Right lobe of liver (tissue), 6 donors: ENCODE results near the gene GRIN2A. TPM values are rescaled to one million over a fixed set of nuclear protein-coding genes. Genes with fewer than 3 reads are reported as not detected.

Experiments
- ATAC-seq, 4 donors: fragments of 200-7000 bp; cut with Tn5 transposase; one replicate each; pipeline ENCODE4 v1.9.1; 2020; ENCODE audit warnings: mild to moderate bottlenecking in 4 of 4, moderate library complexity in 4 of 4
- DNase-seq, 3 donors: peaks; one replicate each; pipeline ENCODE4 v3.0.0-alpha.2; 2020
- H3K27ac ChIP-seq, 3 donors: fragments of 200-600 bp; one replicate each; pipeline ENCODE4 v1.8.0; 2022
- H3K27me3 ChIP-seq, 2 donors: fragments of 200-600 bp; one replicate each; pipeline ENCODE4 v1.8.0; 2022
- H3K36me3 ChIP-seq, 4 donors: fragments of 200-600 bp; sonication (generic) in 1 of 4; one replicate each; pipeline versions ENCODE4 v1.5.1 to v1.8.0; 2017 to 2022; ENCODE audit warnings: control low read depth in 1 of 4
- H3K4me1 ChIP-seq, 4 donors: fragments of 200-600 bp; sonication (generic) in 1 of 4; one replicate each; pipeline versions ENCODE4 v1.5.1 to v1.8.0; 2017 to 2022; ENCODE audit warnings: control low read depth in 1 of 4
- H3K4me3 ChIP-seq, 3 donors: fragments of 200-600 bp; one replicate each; pipeline ENCODE4 v1.8.0; 2022
- H3K9me3 ChIP-seq, 4 donors: fragments of 200-600 bp; sonication (generic) in 1 of 4; one replicate each; pipeline versions ENCODE4 v1.5.1 to v1.8.0; 2017 to 2022; ENCODE audit warnings: control low read depth in 1 of 4
- POLR2A ChIP-seq: fragments of 450-650 bp; IDR thresholded peaks from one replicate; pipeline ENCODE4 v1.6.1; 2017; ENCODE audit warnings: antibody characterized with exemption, mild to moderate bottlenecking
- WGBS: methylation state at CpG from one replicate; pipeline ENCODE4 v1.1.6; 2018; ENCODE audit warnings: low coverage, low lambda C conversion rate; ENCODE audit not compliant: insufficient coverage; ENCODE audit errors: missing lambda C conversion rate; 5-methylcytosine and 5-hydroxymethylcytosine counted together
- intact Hi-C, 2 donors: fragments of 100-400 bp; cut with DNase I; formaldehyde crosslinking; loops; one replicate each; pipeline versions ENCODE4 v1.11.2 to v1.14.1; 2022
- total RNA-seq, 6 experiments: library from RNA; depleted of rRNA in 2 of 6; stranded (reverse); fragments of >200 nt in 2 of 6; fragmentation: NEBNext Ultra II Directional in 3 of 6; extraction: Animal tissue kit (Norgen Biotek cat#: 25700) in 3 of 6; gene quantifications; one replicate each; pipeline versions ENCODE4 v1.1.0 to v1.2.4, GENCODE V29; 2016 to 2023
- TF ChIP-seq, protein P1 (sequence below), 4 donors: fragments of 200-600 bp in 3 of 4; fragments of 450-650 bp in 1 of 4; IDR thresholded peaks; one replicate each; pipeline versions ENCODE4 v1.5.1 to v1.8.0; 2016 to 2022; ENCODE audit warnings: antibody characterized with exemption in 4 of 4, mild to moderate bottlenecking in 2 of 4
- donor health status: DM: no; HTN: yes; CAD: no.
- donor health status: DM: no; HTN: no; CAD: no.
- donor health status: DM: no; HTN: no; CAD: no.
- donor health status: DM: no; HTN: yes; CAD: no.
- donor health status: DM: no; HTN: yes; CAD: no.

GRIN2A gene
- total RNA-seq, 6 experiments from 2014 or later = not detected

DNA sequence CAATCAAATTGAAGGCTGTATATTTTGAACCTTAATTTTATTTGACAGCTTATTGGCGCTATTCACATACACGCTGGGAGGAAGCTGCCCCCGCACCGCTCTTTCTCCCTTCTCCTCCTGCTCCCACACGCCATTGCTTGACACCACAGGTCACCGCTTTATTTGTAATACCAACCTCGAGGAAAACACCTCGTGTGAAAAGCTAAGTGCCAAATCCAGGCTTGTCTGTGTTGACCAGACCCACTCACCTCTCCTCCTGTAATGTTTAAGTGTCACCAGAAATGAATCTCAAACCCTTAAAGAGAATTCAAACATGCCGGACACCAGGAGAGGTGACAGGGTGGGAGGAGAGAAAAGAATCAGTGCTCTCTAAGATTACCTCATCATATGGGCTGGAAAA, 331.4 kb downstream of the GRIN2A start:
- H3K4me3 ChIP-seq = no peak overlapping the region
- H3K27me3 ChIP-seq = no peaks in the 10 kb centered on the region
- no peaks in the 10 kb centered on the region for H3K9me3 ChIP-seq
- no peak overlapping the region for H3K27ac ChIP-seq
- TF ChIP-seq, protein P1, sequence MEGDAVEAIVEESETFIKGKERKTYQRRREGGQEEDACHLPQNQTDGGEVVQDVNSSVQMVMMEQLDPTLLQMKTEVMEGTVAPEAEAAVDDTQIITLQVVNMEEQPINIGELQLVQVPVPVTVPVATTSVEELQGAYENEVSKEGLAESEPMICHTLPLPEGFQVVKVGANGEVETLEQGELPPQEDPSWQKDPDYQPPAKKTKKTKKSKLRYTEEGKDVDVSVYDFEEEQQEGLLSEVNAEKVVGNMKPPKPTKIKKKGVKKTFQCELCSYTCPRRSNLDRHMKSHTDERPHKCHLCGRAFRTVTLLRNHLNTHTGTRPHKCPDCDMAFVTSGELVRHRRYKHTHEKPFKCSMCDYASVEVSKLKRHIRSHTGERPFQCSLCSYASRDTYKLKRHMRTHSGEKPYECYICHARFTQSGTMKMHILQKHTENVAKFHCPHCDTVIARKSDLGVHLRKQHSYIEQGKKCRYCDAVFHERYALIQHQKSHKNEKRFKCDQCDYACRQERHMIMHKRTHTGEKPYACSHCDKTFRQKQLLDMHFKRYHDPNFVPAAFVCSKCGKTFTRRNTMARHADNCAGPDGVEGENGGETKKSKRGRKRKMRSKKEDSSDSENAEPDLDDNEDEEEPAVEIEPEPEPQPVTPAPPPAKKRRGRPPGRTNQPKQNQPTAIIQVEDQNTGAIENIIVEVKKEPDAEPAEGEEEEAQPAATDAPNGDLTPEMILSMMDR (IDR thresholded peaks at IDR 0.05) = no peak
- no peak for TF ChIP-seq POLR2A
- WGBS = 59% methylated on average over 9 of the region's 9 CpGs
- no peak for DNase-seq
- H3K36me3 ChIP-seq = no peaks in the 10 kb centered on the region
- ATAC-seq = no peak
- no peaks in the 10 kb centered on the region for H3K4me1 ChIP-seq
- intact Hi-C loops = no loop called here

DNA sequence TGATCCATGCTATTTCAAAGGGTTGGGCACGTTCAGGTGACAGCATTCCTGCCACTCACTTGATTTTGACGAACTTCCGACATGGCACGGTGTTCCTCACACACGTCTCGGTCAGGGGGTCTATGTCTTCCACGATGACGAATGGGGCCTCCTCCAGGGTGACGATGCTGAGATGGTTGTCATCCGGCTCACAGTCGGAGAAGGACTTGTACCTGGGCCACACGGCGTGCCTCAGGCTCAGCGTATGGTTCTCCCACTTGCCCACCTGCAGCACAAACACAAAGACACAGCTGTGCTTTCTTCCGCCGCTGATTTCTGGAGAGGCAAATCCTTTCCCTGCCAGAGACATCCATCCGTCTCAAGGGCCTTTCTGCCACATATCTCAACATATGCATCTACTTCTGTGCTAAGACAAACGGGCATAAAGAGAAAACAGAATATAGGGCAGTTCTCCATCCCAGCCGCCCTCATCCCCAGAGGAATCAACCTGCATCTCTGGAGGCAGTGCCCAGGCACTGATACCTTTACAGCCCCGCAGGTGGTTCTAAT, 332.5 kb downstream of the GRIN2A start:
- Histone ChIP-seq H3K27ac (no peak overlapping the region), H3K9me3 (no peaks in the 10 kb centered on the region), H3K36me3 (no peaks in the 10 kb centered on the region), H3K4me3 (no peak overlapping the region), H3K27me3 (no peaks in the 10 kb centered on the region), H3K4me1 (no peaks in the 10 kb centered on the region)
- intact Hi-C loops = no loop called here
- ATAC-seq (no peak), DNase-seq (no peak)
- no peak for TF ChIP-seq POLR2A
- TF ChIP-seq, protein P1 (IDR thresholded peaks at IDR 0.05) = no peak
- WGBS = 78% methylated on average over 18 of the region's 20 CpGs

DNA sequence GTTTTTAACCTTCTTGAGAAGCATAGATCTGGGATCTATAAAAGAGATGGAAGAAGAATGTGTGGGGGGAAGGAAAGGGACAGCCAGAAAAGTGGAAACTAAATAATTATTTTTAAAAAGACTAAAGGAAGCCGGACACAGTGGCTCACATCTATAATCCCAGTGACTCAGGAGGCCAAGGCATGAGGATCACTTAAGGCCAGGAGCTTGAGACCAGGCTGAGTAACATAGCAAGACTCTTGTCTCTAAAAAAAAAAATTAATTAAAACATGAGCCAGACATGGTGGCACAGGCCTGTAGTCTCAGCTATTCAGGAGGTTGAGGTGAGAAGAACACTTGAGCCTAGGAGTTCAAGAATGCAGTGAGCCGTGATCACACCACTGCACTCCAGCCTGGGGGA, 335.1 kb downstream of the GRIN2A start:
- H3K4me3 ChIP-seq = no peak overlapping the region
- no peaks in the 10 kb centered on the region for H3K9me3 ChIP-seq
- intact Hi-C loops = no loop called here
- no peaks in the 10 kb centered on the region for H3K4me1 ChIP-seq
- H3K27ac ChIP-seq = no peak overlapping the region
- ATAC-seq (no peak), DNase-seq (no peak)
- no peaks in the 10 kb centered on the region for H3K27me3 ChIP-seq
- H3K36me3 ChIP-seq = no peaks in the 10 kb centered on the region
- TF ChIP-seq POLR2A = no peak
- TF ChIP-seq, protein P1 (IDR thresholded peaks at IDR 0.05) = no peak
- 95% methylated on average over 2 of the region's 2 CpGs for WGBS

DNA sequence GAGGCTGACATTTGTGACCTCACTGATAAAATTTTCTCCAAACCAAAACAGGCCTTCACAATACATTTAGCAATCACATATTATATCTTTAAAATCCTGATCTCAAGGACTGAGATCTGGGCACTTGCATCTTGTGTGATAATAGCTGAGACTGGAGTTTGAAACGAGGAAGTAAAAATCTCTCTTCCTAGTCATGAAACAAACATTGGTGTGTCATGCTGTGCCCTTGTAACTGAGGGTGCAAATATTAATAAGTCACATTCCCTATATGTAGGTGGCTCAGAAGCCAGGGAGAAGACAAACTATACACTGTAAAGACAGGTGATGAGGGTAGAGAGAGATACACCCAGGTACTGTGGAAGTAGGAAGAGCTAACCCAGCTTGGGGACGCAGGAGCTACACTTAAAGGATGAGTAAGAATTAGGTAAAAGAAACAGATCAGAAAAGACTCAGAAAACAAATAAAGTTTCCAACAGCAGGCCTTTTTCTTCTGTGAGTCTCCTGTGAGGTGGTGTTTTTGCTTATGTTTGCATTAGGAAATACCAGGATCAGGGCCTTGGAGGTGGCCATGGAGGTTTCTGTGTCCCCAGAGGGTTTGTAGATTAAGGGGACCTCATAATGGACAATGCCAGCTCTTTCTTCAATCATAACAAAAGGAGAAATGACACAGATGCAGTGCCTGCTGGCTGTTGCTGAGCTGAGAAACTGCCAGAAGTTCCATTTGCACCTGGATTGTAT, 335.7 kb downstream of the GRIN2A start:
- DNase-seq (no peak), ATAC-seq (no peak)
- WGBS = 56% methylated on average over 2 of the region's 2 CpGs
- Histone ChIP-seq H3K4me3 (no peak overlapping the region), H3K27me3 (no peaks in the 10 kb centered on the region), H3K27ac (no peak overlapping the region), H3K9me3 (no peaks in the 10 kb centered on the region), H3K36me3 (no peaks in the 10 kb centered on the region), H3K4me1 (no peaks in the 10 kb centered on the region)
- TF ChIP-seq, protein P1 (IDR thresholded peaks at IDR 0.05) = no peak
- TF ChIP-seq POLR2A = no peak
- intact Hi-C loops = no loop called here
